ENCODE results near the gene TASP1.

TASP1 gene

GRCh38 chr20:13452470-13453124 is 186.1 kb downstream of the TASP1 start:
- Histone ChIP-seq H3K4me2 (no peak overlapping the region), H3K27ac (no peak overlapping the region), H3K4me1 (0 out of 20 replicates have a peak, but pooled peaks cover 0 to 6% (median 0%) of the 10 kb centered on the region in 10 experiments), H4K20me1 (no peaks in the 10 kb centered on the region), H3K9me3 (replicated peaks in 1 of 11) (no peaks in the 10 kb centered on the region), H3K27me3 (no peaks in the 10 kb centered on the region), H3K9ac (no peak overlapping the region), H3K36me3 (peaks cover 0 to 16% (median 7%) of the 10 kb centered on the region in 11 experiments; a peak in 6 of 22 replicates), H3K4me3 (no peak overlapping the region)
- no peak for TF ChIP-seq Cebpa-rat (IDR thresholded peaks at IDR 0.05)

- Histone ChIP-seq H3K9ac (no peak overlapping the region), H3K27ac (no peak overlapping the region), H3K9me3 (replicated peaks in 1 of 11) (no peaks in the 10 kb centered on the region), H3K4me1 (0 out of 20 replicates have a peak, but pooled peaks cover 0 to 6% (median 0%) of the 10 kb centered on the region in 10 experiments), H3K36me3 (peaks cover 0 to 16% (median 7%) of the 10 kb centered on the region in 11 experiments; a peak in 6 of 22 replicates), H4K20me1 (no peaks in the 10 kb centered on the region), H3K27me3 (no peaks in the 10 kb centered on the region), H3K4me2 (0 out of 22 replicates have a peak overlapping the region, but pooled peaks of 1 of the 11 experiments have one; percentile 17), H3K4me3 (no peak overlapping the region)
- no peak for TF ChIP-seq Cebpa-rat (IDR thresholded peaks at IDR 0.05)
Observed at GRCh38 chr20:13449868-13450434, 188.8 kb downstream of the TASP1 start.

- no peak overlapping the region for H3K27ac ChIP-seq
- H3K9ac ChIP-seq: no peak overlapping the region
- TF ChIP-seq Cebpa-rat (IDR thresholded peaks at IDR 0.05): no peak
- no peaks in the 10 kb centered on the region for H3K9me3 ChIP-seq (replicated peaks in 1 of 11)
- H4K20me1 ChIP-seq: no peaks in the 10 kb centered on the region
- H3K4me3 ChIP-seq: no peak overlapping the region
- peaks cover 0 to 13% (median 4%) of the 10 kb centered on the region in 11 experiments; a peak in 3 of 22 replicates for H3K36me3 ChIP-seq
- H3K4me1 ChIP-seq: 0 out of 20 replicates have a peak, but pooled peaks cover 0 to 6% (median 0%) of the 10 kb centered on the region in 10 experiments
- H3K27me3 ChIP-seq: no peaks in the 10 kb centered on the region
- no peak overlapping the region for H3K4me2 ChIP-seq
Observed at GRCh38 chr20:13447385-13448180, 191.1 kb downstream of the TASP1 start.

- Histone ChIP-seq H3K36me3 (peaks cover 0 to 11% (median 0%) of the 10 kb centered on the region in 11 experiments; a peak in 4 of 22 replicates), H3K4me2 (no peak overlapping the region), H3K4me1 (no peaks in the 10 kb centered on the region), H3K27me3 (no peaks in the 10 kb centered on the region), H3K9ac (no peak overlapping the region), H4K20me1 (no peaks in the 10 kb centered on the region), H3K9me3 (replicated peaks in 1 of 11) (peaks cover 9 to 21% (median 15%) of the 10 kb centered on the region in 11 experiments; a peak in 20 of 22 replicates), H3K4me3 (no peak overlapping the region), H3K27ac (no peak overlapping the region)
- no peak for TF ChIP-seq Cebpa-rat (IDR thresholded peaks at IDR 0.05)
Observed at GRCh38 chr20:13443690-13444089, 195.0 kb downstream of the TASP1 start.

- peaks cover 9 to 23% (median 16%) of the 10 kb centered on the region in 11 experiments; a peak in 20 of 22 replicates for H3K9me3 ChIP-seq (replicated peaks in 1 of 11)
- TF ChIP-seq Cebpa-rat (IDR thresholded peaks at IDR 0.05): no peak
- H3K4me2 ChIP-seq: no peak overlapping the region
- no peak overlapping the region for H3K4me3 ChIP-seq
- H3K4me1 ChIP-seq: no peaks in the 10 kb centered on the region
- peaks cover 0 to 11% (median 0%) of the 10 kb centered on the region in 11 experiments; a peak in 4 of 22 replicates for H3K36me3 ChIP-seq
- no peak overlapping the region for H3K27ac ChIP-seq
- no peaks in the 10 kb centered on the region for H3K27me3 ChIP-seq
- H3K9ac ChIP-seq: no peak overlapping the region
- no peaks in the 10 kb centered on the region for H4K20me1 ChIP-seq
Observed at GRCh38 chr20:13442986-13443385, 195.7 kb downstream of the TASP1 start.

GRCh38 chr20:13441388-13441787 is 197.3 kb downstream of the TASP1 start:
- no peak overlapping the region for H3K4me2 ChIP-seq
- no peak overlapping the region for H3K4me3 ChIP-seq
- no peak for TF ChIP-seq Cebpa-rat (IDR thresholded peaks at IDR 0.05)

GRCh38 chr20:13436530-13436929 is 202.2 kb downstream of the TASP1 start:
- Histone ChIP-seq H3K9ac (no peak overlapping the region), H4K20me1 (no peaks in the 10 kb centered on the region), H3K27ac (no peak overlapping the region), H3K27me3 (no peaks in the 10 kb centered on the region), H3K36me3 (peaks cover 24 to 49% (median 36%) of the 10 kb centered on the region in 11 experiments), H3K4me1 (no peaks in the 10 kb centered on the region; a peak in 1 of 20 replicates), H3K9me3 (replicated peaks in 1 of 11) (peaks cover 12 to 28% (median 18%) of the 10 kb centered on the region in 11 experiments; a peak in 21 of 22 replicates), H3K4me2 (no peak overlapping the region), H3K4me3 (no peak overlapping the region)
- TF ChIP-seq Cebpa-rat (IDR thresholded peaks at IDR 0.05): no peak

More at GRCh38 chr20:13441388-13441787, 197.3 kb downstream of the TASP1 start:
- H4K20me1 ChIP-seq: no peaks in the 10 kb centered on the region
- no peaks in the 10 kb centered on the region for H3K4me1 ChIP-seq
- H3K36me3 ChIP-seq: peaks cover 0 to 11% (median 0%) of the 10 kb centered on the region in 11 experiments; a peak in 4 of 22 replicates
- peaks cover 9 to 23% (median 16%) of the 10 kb centered on the region in 11 experiments; a peak in 20 of 22 replicates for H3K9me3 ChIP-seq (replicated peaks in 1 of 11)
- no peak overlapping the region for H3K9ac ChIP-seq
- no peaks in the 10 kb centered on the region for H3K27me3 ChIP-seq
- no peak overlapping the region for H3K27ac ChIP-seq

GRCh38 chr20:13432126-13432525 is 206.6 kb downstream of the TASP1 start:
- no peak overlapping the region for H3K4me2 ChIP-seq
- no peaks in the 10 kb centered on the region for H3K27me3 ChIP-seq
- H3K36me3 ChIP-seq: peaks cover 43 to 78% (median 58%) of the 10 kb centered on the region in 11 experiments
- no peak for TF ChIP-seq Cebpa-rat (IDR thresholded peaks at IDR 0.05)
- no peak overlapping the region for H3K4me3 ChIP-seq
- no peaks in the 10 kb centered on the region for H4K20me1 ChIP-seq
- peaks cover 19 to 41% (median 27%) of the 10 kb centered on the region in 11 experiments for H3K9me3 ChIP-seq (replicated peaks in 1 of 11)
- peaks cover 0 to 16% (median 11%) of the 10 kb centered on the region in 10 experiments; a peak in 17 of 20 replicates for H3K4me1 ChIP-seq
- no peak overlapping the region for H3K9ac ChIP-seq
- H3K27ac ChIP-seq: no peak overlapping the region
